KOPT-K1 (cell line): ENCODE data around the gene PIGT.

Experiments
- H3K27ac ChIP-seq: fragments of 200-600 bp; sonication (generic); 2 replicates; pipeline ENCODE4 v1.5.1; 2016; ENCODE audit warnings: antibody characterized with exemption, mild to moderate bottlenecking, low read depth, low read length; ENCODE audit not compliant: poor library complexity, severe bottlenecking
- H3K36me3 ChIP-seq: fragments of 200-600 bp; sonication (generic); 2 replicates; pipeline ENCODE4 v1.5.1; 2017; ENCODE audit warnings: antibody characterized with exemption, mild to moderate bottlenecking, low read length, moderate library complexity; ENCODE audit not compliant: insufficient read depth
- H3K9me3 ChIP-seq: fragments of 200-600 bp; sonication (generic); 2 replicates; pipeline ENCODE4 v1.5.1; 2017; ENCODE audit warnings: antibody characterized with exemption, low read length, mild to moderate bottlenecking; ENCODE audit not compliant: insufficient read depth, poor library complexity, severe bottlenecking

Gene PIGT

DNA sequence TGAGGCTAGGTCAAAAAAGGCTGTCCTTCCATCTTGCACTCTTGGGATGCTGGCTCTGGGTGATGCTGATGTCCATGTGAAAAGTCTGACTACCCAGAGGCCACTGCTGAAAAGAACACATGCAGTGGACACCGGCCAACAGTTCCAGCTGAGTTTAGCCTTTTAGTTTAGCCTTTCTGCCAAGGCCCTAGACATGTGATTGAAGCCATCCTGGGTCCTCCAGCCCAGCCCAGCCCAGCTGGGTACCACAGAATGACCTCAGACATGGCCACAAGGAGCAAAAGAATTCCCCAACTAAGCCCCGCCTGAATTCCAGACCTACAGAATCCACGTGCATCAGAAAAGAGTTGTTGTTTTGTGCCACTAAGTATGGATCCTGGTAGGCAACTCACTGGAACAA lies 17.4 kb downstream of the PIGT start:
- H3K9me3 ChIP-seq = no peaks in the 10 kb centered on the region
- H3K27ac ChIP-seq = no peak overlapping the region
- no peaks in the 10 kb centered on the region for H3K36me3 ChIP-seq

DNA sequence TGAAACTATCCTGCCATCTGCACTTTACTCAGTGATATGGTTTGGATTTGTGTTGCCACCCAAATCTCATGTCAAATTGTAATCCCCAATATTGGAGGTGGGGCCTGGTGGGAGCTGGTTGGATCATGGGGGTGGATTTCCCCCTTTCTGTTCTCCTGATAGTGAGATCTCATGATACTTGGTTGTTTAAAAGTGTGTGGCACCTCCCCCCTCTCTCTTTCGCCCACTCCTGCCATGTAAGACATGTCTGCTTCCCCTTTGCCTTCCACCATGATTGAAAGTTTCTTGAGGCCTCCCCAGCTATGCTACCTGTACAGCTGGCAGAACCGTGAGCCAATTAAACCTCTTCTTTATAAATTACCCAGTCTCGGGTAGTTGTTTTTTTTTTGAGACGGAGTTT lies 18.0 kb downstream of the PIGT start:
- H3K9me3 ChIP-seq = no peaks in the 10 kb centered on the region
- no peak overlapping the region for H3K27ac ChIP-seq
- H3K36me3 ChIP-seq = no peaks in the 10 kb centered on the region

DNA sequence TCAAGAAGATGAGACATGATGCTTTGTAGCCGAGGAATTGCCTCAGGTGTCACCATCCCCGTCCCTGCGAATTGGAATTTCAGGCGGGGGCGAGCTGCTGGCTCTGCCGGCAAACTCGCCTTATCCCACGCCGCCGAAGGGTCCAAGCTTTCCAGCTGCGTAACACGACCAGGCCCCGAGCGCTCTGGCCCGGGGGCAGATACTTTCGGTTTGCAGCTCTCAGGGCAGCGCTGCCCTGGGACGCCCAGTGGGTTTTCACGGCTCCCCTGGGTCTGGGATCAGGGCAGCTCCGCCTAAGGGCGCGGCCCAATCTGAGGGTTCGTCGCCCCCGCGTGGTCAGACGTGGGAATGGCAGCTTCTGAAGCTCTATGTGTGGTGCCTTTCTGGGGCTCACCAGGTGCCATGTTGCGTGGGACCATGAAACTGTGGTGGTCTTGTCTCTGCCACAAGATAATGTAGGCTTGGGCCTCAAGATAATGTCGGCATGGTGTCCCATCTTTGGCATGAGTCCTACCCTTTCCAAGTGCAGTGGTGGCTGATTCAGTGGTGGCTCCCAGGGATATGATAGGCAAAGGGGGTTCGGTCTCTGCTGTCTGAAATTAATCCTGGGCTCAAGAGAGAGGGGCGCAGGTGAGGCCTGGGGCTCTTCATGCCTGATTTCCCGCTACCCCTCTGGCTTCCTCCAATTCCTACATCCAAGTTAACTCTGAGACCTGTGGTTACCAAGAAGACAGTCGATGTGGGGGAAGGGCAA lies 21.0 kb downstream of the PIGT start:
- Histone ChIP-seq H3K9me3 (no peaks in the 10 kb centered on the region), H3K27ac (peak overlapping the region; percentile 24), H3K36me3 (no peaks in the 10 kb centered on the region)

DNA sequence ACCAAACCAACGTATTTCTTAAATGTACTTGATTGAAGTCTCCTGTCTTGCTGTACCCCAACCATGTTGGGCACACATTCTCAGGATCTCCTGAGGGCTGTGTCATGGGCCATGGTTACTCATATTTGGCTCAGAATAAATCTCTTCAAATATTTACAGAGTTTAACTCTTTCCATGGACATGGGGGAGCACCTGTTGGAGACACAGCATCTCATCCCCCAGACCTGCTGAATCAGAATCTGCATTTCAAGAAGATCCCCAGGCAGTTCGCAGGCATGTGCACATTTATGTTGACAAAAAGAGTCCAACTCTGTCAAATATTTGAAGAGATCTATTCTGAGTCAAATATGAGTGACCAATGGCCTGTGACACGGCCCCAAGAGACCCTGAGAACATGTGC lies 24.5 kb downstream of the PIGT start:
- no peak overlapping the region for H3K27ac ChIP-seq
- no peaks in the 10 kb centered on the region for H3K36me3 ChIP-seq
- H3K9me3 ChIP-seq = no peaks in the 10 kb centered on the region

DNA sequence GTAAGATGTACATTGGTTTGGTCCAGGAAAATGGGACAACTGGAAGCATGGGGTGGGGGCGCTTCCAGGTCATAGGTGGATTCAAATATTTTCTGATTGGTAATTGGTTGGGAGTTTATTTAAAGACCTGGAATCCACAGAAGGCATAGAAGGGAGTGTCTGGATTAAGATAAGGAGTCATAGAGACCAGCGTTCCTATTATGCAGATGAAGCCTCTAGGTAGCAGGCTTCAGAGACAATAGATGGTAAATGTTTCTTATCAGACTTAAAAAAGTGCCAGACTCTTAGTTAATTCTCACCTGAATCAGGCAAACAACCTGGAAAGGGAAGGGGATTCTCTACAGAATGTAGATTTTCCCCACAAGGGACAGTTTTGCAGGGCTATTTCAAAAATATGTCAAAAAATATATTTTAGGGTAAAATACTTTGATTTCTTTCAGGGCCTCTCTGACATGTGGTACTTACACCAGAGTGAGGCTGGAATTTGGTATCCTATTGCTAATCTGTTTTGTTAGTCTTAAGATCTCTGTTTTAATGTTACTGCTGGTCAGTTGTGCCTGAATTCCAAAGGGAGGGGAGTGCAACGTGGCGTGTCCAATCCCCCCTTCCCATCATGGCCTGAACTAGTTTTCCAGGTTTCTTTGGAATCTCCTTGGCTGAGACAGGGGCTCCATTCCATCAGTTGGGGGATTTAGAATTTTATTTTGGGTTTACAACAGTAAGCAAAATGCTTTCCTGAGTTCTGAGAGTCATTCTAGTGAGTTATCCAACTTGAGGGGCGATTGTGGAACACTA lies 25.1 kb downstream of the PIGT start:
- Histone ChIP-seq H3K36me3 (no peaks in the 10 kb centered on the region), H3K9me3 (no peaks in the 10 kb centered on the region), H3K27ac (no peak overlapping the region)

DNA sequence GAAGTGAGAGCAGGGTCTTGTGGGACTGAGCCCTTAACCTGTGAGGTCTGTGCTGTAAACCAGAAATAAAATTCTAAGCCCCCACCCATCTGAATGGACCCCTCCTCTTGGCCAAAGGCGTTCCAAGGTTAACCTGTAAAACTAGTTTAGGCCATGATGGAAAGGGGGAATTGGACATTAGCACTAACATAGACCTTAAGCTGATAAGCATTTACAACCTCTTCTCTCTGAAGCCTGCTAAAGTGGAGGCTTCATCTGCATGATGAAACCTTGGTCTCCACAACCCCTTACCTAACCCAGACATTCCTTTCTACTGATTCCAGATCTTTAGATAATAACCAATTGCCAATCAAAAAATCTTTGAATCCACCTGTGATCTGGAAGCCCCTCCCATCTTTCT lies 25.8 kb downstream of the PIGT start:
- Histone ChIP-seq H3K36me3 (no peaks in the 10 kb centered on the region), H3K9me3 (no peaks in the 10 kb centered on the region), H3K27ac (no peak overlapping the region)

DNA sequence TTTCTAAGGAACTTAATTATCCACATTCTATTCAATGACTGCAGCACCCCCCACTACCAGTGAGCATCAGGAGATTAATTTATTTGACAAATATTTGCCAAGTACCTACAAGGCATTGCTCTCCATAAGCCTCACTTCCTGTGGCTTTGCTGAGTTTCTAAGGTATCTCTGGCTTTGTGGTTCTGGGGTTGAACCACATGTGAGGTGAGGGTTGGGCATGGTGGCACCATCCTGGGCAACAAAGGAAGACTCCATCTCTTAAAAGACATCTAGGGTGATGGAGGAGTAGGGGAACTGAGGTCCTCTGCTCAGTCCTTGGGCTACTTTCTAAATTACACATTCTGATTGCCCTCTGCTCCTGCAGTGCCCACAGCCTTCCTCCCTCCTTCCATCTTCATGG lies 28.1 kb downstream of the PIGT start:
- no peak overlapping the region for H3K27ac ChIP-seq
- H3K36me3 ChIP-seq = no peaks in the 10 kb centered on the region
- H3K9me3 ChIP-seq = no peaks in the 10 kb centered on the region

DNA sequence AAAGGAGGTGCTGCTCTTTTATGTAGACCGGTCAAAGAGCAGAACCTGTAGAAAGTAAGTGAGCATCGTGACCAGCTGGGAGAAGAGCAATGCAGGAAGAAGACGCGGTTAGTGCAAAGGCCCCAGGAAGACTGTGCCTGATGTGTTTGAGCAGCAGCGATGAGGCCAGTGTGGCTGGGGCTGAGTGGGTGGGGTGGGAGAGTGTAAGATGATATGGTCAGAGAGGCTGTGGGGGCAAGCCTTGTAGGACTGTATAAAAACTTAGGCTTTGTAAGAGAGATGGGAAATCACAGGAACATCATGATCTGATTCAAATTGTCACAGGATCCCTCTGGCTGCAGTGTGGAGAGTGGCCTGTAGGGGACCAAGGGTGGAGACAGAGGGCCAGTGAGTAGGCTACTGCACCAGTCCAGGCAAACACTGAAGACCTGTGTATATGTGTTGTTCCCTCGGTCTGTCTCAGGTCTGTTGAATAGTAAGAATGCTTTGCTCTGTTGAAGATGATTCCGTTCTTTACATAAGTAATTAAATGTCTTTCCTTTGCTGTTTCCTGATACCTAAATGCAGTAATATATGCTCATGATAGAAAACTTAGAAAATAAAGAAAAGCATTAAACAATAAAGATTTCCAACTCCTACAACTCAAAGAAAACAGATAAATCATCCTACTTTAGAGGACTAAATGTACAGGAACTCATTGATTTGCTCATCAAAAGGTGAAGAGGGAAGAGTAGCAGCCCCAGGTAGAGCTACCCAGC lies 30.0 kb downstream of the PIGT start:
- Histone ChIP-seq H3K9me3 (no peaks in the 10 kb centered on the region), H3K27ac (no peak overlapping the region), H3K36me3 (no peaks in the 10 kb centered on the region)

DNA sequence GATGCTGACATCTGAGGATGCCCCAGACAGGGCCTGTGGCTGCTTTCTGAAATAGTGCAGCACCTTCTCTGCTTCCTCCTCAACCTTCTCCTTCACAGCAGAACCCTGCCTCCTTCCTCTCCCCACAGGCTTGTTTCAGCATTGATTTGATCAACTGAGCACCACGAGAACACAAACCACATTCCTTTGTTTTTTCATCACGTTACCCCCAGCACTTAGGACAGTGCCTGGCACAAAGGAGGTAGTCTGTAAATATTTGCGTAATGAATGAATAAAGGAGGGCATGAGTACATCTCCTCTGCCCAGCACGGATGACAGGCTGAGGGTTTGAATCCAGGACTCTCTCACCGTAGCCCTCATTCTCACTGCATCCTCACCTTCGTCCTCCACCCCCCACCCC lies 32.3 kb downstream of the PIGT start:
- Histone ChIP-seq H3K27ac (no peak overlapping the region), H3K36me3 (no peaks in the 10 kb centered on the region), H3K9me3 (no peaks in the 10 kb centered on the region)

DNA sequence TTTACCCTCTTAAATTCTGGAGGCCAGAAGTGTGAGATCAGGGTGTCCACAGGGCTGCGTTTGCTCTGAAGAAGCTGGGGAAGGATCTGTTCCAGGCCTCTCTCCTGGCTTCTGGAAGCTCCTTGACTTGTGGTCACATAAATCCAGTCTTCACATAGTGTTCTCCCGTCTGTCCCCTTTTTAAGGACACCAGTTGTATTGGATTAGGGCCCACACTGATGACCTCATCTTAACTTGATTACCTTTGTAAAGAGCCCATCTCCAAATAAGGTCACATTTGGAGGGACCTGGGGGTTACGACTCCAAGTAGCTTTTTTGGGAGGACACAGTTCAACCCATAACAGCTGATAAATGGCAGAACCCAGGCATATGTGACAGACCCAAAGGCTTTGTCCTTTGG lies 33.6 kb downstream of the PIGT start:
- no peak overlapping the region for H3K27ac ChIP-seq
- H3K9me3 ChIP-seq = no peaks in the 10 kb centered on the region
- no peaks in the 10 kb centered on the region for H3K36me3 ChIP-seq

DNA sequence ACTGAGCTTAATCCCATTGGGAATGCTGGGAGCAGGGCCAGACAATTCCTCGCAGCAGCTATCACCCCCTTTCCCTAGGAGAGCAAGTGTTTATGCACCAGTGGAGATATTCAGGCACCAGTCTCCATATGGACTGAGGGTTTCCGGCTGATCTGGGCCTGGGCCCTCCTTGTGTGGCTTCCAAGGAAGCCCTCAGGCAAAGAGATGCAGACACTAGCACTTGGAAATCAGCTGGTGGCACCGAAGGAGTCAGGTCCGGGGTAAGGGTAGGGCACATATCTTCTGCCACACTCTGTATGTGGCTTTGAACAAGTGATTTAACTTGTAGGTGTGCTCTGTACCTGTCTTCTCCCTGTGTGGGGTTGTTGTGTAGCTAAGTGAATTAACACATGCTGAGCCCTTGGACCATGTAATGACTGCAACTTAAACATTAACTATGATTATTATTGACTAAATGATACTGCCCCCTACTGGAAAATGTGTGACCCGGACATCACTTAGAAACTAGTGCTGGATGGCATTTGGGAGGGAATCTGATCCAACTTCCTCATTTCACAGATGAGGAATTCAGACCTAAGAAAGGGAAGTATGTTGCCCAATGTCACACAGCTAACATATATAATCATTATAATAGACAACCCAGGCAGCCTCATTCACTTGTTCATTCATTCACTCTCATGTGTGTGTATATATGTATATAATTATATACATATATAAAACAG lies 34.3 kb downstream of the PIGT start:
- H3K27ac ChIP-seq = no peak overlapping the region

DNA sequence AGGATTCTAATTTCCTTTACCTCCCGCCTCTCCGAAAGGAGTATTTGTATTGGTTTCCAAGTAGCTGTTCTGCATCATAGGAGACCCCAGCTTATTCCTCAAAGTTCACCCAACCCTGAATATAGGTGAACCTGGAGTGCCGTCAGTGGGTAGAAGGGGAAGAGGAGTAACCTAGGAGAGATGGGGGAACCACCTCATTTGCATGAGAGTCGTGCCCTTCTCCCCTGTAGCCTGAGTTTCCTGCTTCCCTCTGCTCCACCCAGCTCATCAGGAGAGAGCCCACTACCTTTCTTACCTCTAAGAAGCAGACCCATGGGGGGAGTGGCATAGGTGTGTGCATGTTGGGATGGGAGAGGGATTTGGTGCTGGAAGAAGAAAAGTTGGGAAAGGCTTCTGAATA lies 36.3 kb downstream of the PIGT start:
- no peaks in the 10 kb centered on the region for H3K9me3 ChIP-seq

More for the DNA sequence above, 34.3 kb downstream of the PIGT start:
- Histone ChIP-seq H3K9me3 (no peaks in the 10 kb centered on the region), H3K36me3 (no peaks in the 10 kb centered on the region)

DNA sequence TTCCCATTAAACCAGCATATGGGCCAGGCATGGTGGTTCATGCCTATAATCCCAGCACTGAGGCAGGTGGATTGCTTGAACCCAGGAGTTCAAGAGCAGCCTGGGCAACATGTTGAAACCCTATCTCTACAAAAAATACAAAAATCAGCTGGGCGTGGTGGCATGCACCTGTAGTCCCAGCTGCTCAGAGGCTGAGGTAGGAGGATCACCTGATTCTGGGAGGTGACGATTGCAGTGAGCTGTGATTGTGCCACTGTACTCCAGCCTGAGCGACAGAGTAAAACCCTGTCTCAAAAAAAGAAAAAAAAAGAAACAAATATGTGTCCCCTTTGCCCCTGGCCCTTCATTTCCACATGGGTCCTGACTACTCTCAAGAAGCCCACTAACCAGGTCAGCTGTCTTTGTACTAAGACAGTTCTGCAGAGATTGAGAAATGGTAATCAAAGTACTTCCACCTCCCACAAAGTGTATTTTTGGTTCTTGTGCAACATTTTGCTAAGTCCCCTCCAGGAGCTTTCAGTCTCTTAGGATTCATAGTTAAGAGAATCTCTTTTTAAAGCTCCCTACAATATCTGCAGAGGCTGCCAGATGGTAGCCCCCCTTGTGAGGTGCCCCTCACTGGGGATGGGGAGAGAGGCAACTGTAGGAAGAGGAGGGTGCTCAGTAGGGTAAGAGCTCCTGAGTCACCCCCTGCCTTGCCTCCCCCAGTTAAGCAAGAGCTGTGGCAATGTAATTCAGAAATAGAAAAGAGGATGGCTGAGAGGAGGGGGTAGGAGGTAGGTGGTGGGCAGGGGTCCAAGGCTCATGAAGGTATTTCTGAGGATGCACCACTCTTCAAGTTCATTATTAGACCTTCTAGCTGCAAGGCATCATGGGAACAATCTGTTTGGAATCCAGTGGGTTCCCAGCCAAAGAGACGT lies 37.1 kb downstream of the PIGT start:
- H3K27ac ChIP-seq = no peak overlapping the region
- H3K36me3 ChIP-seq = no peaks in the 10 kb centered on the region
- H3K9me3 ChIP-seq = no peaks in the 10 kb centered on the region

More for the DNA sequence above, 36.3 kb downstream of the PIGT start:
- Histone ChIP-seq H3K27ac (no peak overlapping the region), H3K36me3 (no peaks in the 10 kb centered on the region)

DNA sequence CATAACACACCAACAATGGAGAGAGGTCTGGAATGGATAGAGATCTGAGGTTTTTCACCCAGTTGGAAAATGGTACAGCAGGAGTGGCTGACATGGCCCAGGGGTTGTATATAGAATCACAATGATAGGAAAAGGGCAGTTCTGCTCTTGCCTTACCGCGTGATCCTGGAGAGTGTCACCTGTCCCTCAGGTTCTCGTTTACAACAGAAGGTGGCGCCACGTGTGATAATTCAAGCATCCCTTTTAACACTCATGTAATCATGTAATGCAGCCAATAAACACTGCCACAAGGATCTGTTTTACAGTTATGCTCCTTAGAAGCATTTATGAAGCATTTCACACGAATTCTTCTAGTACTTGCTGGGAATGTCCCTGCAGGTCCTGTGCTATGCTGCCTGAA lies 40.7 kb downstream of the PIGT start:
- no peaks in the 10 kb centered on the region for H3K9me3 ChIP-seq
- H3K27ac ChIP-seq = no peak overlapping the region

More for the DNA sequence above, 40.7 kb downstream of the PIGT start:
- H3K36me3 ChIP-seq = no peaks in the 10 kb centered on the region
